Islet precursor cell (in vitro differentiated cells): ENCODE results near the gene CAMKMT.
A peak's percentile ranks its signal among the peaks of the same experiment; 100 is the strongest.

Experiments used
- DNase-seq: peaks from one replicate; pipeline ENCODE4 v3.0.0-alpha.2; 2018

CAMKMT gene

DNA sequence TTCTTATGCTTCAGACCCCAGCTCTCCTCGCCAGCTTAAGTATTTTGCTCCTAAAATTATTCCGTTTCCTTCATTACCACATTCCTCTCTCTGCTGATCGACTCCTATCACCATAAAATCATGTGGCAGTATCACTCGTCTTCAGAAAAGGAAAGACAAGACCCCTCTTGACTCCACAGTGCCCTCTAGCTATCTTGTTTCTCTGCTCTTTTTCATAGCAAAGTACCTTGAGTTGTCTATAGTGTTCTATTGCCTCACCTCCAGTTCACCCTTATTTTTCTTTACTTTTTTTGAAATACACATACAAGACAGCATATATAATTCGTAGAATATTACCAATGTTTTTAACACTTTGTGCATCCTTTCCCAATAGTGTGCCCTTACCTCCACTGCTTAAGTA is 306.6 kb downstream of the CAMKMT start:
- DNase-seq = no peak

DNA sequence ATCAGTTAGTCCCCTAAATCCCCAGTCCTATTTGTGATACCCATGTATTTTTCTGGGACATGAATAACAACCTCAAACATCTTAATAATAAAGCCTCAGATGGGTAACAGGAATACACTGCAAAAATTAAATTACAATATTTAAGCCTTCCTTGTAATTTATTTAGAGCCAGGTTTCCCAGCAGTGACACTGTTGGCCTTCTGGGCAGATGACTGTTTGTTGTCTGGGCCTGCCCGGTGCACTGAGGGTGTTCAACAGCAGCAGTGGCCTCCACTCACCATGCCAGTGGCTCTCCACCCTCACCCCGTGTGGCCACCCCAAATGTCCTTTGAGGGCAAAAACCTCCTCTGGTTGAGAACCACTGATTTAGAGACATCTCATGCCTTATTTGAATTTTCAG is 309.5 kb downstream of the CAMKMT start:
- no peak for DNase-seq

DNA sequence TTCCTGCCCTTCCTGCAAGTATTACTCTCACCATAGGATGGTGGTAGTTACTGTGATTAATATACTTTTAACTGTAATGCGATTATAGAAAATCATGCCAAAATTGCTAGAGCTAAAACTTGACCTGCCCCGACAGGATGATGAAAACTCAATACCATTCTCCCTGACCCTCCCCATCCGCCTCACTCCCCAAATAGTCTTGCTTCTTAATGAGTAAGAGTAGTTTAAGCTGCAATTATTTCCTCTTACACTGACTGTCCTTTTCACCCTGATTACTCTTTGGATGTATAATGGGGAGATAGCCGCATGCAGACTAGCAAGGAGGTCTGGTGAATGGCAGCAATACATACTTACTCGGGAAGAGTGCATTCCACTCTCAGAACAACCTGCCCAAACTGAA is 310.2 kb downstream of the CAMKMT start:
- no peak for DNase-seq

DNA sequence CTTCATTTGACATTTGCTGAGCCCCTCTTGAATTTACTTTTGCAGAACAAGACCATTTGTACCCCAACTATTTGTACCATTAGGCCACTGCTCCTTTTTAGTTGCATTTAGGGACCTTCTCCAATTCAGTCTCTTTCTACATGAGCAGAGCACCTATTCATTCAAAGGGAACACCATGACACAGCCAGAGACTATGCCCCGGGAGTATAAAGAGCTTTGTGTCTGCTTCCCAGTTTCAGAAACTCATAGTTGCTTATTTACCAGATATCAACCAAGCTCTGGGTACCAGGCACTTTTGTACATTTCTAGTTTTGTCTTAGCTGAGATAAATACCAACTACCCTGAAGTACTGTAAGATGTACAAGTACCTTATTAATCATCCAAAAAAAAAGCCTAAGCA is 310.7 kb downstream of the CAMKMT start:
- no peak for DNase-seq

DNA sequence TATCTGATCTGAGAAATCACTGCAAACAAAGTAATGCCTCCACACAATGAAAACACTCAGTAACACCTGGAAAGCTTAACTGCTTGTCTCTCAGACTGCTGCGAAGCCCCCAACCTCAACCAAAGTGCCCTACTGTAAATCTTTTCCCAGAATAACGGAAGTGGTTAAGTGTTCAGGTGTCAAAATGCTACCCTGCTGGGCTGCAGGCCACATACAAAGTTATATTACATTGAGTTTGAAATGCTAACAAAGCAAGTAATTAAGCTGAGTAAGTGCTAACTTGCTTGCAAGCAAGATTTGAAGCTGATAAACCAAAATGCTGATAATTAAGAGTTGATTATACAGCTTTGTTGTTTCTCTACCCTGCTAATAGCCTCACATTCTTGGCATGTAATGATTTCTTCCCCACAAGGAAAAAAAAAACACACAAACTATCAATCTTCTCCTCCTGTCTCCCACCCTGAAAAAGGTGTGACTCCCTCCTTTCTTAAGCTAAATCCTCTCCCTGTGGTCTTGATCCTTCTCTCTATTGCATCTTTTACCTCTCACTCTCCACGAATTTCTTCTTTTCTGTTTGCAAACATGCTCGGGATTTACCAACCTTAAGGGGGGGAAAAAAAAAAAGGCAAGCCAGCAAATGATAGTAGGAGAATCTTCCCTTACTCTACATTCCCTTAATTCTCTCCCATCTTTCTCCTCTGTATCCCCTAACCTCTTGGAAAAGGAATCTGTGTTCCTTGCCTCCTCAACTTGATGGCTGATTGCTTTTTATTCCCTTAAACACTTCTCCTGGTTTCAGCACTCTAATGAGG is 312.9 kb downstream of the CAMKMT start:
- no peak for DNase-seq

DNA sequence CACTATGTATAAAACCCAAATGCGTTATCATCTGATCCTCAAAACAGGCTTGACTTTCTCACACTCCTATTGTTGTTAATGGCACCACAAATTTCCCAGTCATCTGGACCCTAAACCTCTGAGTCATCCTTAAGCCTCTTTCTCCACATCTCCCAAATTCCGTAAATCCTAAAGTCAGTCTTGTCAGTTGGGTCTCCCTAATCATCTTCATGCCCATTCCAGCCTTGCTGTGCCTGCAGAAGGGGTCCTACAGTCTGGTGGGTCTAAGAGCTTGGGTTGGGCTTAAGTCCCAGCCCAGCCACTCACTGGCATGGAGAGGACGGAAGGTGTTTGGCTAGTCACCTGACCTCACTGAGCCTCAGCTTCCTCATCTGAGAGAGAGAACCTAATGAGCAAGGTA is 314.6 kb downstream of the CAMKMT start:
- no peak for DNase-seq

DNA sequence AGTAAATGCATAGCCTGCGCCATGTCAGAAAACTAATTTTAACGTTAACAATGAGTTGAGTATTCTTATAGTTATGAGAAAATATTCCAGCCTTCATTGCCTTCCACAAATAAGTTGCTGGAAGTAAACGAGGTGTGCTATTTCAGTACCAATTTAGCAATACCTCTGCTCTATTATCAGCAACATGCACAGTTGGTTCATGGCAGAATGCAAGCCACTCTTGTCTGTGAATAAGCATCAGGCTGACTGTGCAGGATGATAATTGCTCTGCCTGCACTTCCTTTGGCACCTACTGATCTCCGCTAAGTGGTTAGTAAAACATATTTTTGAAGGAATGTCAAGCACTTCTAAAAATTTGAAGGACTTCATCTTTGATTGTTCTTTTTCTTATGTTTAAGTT is 317.8 kb downstream of the CAMKMT start:
- no peak for DNase-seq

DNA sequence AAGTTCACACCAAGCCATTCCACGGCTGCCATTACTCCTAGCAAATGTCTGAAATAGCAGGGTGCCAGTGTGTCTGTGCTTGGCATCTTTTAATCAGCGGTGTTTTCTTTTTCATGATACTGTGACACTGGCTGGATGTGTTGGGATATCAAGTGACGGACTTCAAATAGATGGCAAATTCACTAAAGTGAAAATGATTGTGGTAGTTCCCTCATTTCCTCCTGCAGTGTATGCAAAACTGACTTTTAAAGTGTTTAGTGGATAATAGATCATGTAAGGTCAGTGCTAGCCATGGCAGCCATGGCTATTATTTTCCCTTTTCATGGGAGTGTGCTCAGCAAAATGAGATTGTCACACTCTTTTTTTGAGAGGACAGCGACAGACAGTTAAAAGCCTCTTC is 318.2 kb downstream of the CAMKMT start:
- DNase-seq = no peak

DNA sequence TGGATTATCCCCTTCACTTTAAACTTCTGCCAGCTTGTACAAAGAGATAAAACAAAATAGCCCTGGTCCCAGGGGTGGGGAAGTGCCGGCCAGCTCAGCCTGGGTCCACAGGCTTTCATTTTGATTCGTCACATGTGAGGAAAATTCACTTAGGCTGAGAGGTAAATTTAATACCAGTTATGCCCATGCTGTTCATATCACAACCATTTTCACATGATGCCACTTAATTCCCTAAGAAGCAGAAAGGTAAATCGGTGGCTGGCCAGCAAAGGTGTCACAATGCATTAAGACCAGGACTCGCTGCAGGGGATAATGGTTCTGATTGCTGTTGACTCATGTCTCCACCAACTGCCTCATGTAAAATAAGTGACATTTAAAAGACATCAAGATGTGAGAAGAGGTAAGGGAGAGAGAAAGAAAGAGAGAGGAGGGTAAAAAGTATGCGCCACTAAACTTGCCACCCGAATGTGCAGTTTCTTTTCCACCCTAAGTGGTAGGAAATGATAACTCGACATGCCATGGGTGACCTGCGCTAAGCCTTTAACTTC is 318.8 kb downstream of the CAMKMT start:
- peak; percentile 57 for DNase-seq

DNA sequence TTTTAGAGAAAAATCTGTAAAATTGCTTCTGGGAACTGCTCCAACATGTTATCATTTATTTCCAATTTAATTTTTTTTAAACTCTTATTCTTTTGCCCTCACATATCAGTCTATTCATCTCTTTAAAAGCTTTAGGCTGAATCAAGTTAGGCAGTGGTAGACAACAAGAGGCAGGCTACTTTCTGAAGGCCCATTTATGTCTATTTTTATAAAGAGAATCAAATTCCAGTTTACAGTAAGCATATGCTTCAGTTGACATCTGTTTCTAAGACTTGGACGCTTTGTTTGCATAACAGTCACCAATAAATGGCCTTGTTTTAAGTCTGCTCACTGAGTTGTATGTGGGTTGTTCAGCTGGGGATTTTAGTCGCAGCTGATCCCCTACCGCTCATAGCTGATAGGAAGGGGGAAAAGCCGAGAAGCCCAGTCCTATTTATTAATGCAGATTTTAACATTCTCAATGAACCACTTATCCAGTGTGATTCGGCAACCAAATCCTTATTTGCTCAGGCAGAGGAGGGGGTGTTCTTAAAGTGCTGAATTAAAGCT is 319.3 kb downstream of the CAMKMT start:
- no peak for DNase-seq

DNA sequence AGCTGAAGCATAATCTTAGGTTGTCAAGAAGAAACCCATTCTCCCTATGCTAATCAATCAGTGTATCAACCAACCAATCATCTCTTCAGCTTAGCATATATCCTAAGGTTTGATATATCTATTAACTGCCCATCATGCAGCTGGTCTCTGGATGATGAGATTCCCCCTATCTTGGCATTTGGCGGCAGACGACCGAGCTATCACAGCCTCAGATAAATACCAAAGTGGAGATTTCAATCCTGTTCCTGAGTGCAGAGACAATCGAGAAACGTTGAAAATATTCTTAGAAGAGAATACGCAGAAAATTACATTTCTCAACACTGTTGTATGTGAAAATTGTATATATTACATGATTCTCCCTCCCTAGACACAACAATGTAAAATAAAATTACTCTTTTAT is 320.7 kb downstream of the CAMKMT start:
- DNase-seq = no peak

DNA sequence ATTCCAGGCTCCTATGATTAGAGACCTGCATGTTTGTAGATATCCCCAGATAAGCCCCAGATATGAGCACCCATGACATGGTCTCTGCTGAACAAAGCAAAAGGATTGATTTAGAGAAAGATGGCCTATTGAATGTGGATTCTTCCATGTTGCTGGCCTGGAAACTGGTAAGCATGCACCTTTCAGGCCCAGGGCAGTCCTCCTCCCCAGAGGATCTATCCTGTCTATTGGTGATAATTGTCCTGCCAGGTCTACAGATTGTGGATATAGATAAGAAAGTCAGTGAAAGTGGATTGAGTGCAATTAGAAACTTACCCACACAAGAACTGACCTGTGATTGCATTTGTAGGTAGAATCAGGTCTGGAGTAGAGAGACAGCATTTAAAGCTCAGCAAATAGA is 322.8 kb downstream of the CAMKMT start:
- DNase-seq = no peak

DNA sequence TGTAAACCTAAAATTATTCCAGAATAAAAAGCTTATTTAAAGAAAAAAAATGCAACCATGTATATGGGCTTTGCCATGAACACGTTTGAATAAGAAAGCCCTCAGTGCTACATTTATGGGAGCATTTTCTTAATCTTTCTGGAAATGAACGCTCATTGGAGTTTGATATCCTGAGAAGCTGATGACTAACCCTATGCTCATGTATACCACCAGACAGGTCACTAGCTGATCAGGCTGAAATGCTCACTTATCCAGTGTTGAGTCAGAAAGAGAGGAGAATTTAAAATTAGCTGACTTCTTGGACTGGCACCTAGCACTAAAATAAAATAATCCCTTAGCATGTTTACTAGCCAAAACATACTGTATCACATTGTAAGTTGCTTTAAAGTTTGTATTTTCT is 324.8 kb downstream of the CAMKMT start:
- no peak for DNase-seq

DNA sequence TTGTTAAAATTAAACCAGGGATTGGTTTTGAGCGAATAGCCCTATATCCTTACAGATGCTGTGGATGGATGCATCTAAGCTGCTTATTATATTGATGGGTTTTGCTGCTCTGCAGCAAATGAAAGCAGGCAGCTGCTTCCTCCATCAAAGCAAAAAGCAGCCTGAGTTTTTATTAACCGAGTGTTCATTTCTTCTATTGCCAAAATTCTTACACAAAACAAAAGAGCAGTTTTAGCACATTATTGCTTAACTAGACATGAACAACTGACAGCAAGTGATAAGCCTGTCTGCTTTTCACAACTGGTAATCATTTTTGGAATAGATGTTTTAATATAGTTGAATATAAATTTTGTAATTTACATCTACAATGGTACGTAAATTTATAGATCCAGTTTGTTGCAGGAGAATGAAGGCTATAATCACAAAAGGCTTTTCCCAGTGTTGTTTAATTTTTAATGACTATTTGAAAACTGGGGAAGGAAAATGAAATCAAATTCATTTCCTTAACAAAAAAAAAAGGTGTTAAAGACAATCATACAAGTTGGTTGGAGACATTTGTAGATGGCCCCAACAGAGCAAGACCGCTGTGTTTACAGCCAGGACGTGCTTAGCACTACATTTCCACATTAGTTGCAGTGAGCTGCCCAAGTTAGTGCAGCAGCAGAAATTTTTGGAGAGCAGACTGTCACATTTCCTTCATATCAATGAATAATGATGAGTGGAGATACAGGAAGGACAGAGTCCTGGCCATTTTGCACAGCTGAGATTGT is 326.1 kb downstream of the CAMKMT start:
- no peak for DNase-seq

DNA sequence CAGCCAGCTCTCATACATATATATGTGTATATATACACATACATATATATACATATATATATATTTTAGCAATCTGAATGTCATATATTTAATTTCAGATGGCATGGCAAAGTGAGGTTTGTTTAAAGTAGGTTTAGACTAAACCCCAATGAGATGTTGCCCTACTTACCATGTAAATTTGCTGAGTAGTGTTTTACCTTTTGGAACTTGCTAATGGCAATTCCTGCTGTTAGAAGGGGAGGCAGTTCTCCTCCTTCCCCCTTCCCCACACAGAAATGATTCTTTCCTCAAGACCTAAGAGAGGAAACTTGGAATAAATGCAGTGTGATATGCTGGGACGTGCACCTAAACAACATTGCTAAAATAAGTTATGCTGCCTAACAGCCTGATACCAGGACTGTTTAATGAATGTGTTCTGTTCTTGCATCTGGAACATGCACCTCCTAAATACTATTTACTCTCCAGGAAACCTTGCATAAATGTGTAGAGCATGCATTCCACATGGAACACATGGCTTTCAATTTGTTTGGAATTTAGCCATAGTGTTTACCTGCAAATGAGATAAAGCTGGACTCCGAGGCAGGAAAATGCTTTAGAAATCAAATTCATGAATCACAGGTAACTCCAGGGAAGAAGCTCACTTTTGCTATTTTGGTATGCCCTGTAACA is 326.8 kb downstream of the CAMKMT start:
- no peak for DNase-seq

DNA sequence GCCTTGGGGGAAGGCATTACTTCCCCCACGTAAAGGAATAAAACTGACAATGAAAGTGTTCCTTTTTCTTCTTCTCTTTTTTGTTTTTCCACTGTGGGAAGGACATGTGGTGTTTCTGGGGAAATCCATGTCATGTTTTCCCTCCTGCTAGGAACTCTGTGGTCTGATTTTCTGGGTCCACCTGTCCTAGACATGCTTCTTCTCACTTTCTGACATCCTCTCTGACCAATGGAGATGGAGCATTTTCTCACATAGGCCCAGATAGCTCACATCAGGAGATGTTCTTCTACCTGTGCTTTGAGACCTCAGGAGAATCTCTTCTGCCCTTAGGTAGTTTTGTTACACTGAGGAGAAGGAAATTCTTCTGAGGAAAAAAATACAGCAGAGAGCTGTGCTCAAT is 327.8 kb downstream of the CAMKMT start:
- no peak for DNase-seq

DNA sequence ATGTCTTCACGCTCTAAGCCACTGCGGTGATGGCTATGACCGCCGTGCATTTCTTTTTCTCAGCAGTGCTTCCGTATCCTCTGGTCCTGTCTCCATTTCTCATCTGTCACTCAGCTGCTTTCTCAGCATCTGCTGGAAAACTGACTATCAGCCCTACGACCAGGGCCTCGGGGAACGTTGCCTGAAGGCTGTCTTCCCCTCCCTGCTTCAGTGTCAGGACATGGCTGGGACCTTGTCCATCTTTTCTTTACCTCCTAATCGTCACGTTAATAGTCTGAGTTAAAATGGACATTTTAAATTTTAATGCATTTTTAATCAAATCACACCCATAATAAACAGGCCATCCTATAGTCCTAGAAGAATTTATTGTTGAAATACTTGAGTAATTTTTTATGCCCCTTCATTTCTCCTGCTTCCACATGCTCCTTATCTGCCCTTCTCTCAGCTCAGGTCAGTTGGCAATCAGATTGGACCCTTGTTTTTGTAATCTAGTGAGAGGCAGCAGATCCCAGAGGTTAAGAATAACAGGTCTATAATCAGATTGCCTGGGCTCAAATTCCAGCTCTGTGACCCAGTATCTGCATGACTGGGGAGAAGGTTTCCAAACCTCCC is 329.5 kb downstream of the CAMKMT start:
- no peak for DNase-seq

DNA sequence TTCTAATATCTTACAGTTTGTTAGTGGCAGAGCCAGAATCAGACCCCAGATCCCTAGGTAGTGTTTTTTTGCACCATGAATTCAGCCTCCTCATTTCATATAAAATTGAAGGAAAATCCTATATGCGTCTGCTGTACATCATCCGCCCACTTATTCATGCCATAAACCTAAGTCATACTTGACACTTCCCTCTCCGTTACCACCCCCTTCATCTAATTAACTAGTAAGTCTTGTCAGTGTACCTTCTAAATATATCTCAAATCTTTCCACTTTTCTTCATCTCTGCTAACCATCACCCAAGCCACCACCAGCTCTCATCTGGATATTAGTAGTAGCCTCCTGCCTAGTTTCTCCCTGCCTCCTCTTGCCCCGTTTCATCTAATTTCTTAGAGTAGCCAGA is 331.1 kb downstream of the CAMKMT start:
- no peak for DNase-seq

DNA sequence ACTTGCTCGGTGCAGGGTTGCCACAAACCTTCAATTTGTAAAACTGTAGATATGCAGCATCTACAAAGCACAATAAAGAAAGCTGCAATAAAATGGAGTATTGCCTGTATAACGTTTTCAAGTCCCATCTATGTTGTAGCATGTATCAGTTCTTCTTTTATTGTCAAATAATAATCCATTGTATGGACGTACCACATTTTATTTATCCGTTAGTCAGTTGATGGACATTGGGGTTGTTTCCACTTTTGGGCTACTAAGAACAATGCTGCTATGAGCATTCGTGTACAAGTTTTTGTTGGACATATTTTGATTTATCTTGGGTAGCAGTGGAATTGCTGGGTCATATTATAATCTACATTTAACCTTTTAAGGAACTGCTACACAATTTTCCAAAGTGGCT is 339.1 kb downstream of the CAMKMT start:
- DNase-seq = no peak

DNA sequence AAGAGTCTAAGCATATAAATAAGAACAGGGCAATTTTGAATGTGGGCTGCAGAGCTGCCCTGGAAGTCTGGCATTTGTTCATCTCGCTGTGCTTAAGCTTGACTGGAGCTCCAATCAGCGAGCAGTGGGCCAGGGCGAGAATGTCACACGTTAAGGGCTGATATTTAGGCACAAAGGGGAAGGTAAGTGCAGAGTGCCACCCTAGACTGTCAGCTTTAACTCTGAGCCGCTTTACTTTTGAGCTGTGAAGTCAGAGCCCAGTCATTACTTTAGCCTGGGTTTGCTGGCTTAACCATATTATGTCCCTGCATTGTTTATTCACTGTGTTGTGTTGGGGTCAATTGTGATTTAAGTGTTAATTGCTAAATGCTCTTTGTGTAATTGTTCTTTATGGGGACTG is 343.6 kb downstream of the CAMKMT start:
- DNase-seq = no peak

DNA sequence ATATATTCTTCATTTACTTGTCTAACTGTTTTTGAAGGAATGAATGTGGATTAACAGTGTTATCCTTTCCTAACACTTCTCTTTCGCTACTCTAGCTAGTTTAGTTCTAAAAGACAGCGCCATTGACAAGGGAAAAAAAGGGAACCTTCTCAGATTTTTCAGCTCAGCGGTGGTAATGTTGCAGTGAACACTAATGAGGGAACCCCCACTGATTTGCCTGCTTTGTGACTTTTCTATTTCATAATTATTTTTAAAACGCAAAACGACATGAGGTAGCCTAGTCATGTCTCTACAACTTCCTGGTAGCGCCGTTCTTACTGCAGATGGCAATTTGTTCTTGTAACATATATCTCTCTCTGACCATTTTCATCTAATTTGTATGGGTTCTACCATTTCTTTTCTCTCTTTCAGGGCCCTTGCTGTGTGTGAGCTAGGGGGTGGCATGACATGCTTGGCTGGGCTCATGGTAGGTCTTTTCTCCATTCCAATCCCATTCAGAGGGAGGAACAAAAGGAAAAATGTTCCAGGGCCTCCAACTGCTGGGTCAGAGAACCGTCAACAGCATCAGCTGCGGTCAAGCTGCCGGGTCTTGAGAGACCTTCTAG is 344.2 kb downstream of the CAMKMT start:
- DNase-seq = no peak
